PC-3 (cell line): ENCODE results near the gene COX4I1.

Source experiments
- EZH2 ChIP-seq: fragments of 300-600 bp; sonication (generic); IDR thresholded peaks from one replicate; pipeline ENCODE4 v1.6.1; 2017; ENCODE audit warnings: antibody characterized with exemption, mild to moderate bottlenecking, low read length; ENCODE audit not compliant: unreplicated experiment
- EZH2phosphoT487 ChIP-seq: fragments of 300-600 bp; sonication (generic); IDR thresholded peaks from 2 replicates; pipeline ENCODE4 v1.6.1; 2018; ENCODE audit warnings: mild to moderate bottlenecking, antibody characterized with exemption, low read length, borderline replicate concordance
- TF ChIP-seq, protein P1 (sequence below): fragments of 300-600 bp; sonication (generic); conservative IDR thresholded peaks from 2 replicates; pipeline ENCODE4 v1.5.1; 2017; ENCODE audit warnings: antibody characterized with exemption, low read depth, mild to moderate bottlenecking, low read length

DNA sequence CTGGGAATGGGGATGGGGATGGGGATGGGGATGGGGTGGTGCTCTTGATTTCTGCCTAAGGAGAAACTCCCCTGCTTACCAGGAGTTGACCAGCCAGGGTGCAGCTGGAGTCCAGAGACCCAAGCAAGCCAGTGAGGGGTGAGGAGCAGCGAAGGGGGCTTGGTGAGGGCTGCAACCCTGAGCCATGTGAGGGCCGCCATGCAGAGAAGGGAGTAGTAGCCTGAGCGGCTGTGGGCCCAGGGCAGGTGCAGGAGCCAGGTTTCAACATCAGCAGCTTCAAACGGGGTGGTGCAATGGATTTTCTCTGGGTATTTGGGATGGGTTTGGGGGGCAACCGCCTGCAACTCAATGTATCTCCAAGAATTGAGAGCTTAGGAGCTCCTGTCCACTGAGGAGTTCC is 35.2 kb downstream of the COX4I1 start:
- TF ChIP-seq, protein P1, sequence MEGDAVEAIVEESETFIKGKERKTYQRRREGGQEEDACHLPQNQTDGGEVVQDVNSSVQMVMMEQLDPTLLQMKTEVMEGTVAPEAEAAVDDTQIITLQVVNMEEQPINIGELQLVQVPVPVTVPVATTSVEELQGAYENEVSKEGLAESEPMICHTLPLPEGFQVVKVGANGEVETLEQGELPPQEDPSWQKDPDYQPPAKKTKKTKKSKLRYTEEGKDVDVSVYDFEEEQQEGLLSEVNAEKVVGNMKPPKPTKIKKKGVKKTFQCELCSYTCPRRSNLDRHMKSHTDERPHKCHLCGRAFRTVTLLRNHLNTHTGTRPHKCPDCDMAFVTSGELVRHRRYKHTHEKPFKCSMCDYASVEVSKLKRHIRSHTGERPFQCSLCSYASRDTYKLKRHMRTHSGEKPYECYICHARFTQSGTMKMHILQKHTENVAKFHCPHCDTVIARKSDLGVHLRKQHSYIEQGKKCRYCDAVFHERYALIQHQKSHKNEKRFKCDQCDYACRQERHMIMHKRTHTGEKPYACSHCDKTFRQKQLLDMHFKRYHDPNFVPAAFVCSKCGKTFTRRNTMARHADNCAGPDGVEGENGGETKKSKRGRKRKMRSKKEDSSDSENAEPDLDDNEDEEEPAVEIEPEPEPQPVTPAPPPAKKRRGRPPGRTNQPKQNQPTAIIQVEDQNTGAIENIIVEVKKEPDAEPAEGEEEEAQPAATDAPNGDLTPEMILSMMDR: no peak
- TF ChIP-seq EZH2 (no peak), EZH2phosphoT487 (no peak)
